ENCODE measurements around the gene CCDC39.
A peak's percentile ranks its signal among the peaks of the same experiment; 100 is the strongest.

CCDC39 gene

DNA sequence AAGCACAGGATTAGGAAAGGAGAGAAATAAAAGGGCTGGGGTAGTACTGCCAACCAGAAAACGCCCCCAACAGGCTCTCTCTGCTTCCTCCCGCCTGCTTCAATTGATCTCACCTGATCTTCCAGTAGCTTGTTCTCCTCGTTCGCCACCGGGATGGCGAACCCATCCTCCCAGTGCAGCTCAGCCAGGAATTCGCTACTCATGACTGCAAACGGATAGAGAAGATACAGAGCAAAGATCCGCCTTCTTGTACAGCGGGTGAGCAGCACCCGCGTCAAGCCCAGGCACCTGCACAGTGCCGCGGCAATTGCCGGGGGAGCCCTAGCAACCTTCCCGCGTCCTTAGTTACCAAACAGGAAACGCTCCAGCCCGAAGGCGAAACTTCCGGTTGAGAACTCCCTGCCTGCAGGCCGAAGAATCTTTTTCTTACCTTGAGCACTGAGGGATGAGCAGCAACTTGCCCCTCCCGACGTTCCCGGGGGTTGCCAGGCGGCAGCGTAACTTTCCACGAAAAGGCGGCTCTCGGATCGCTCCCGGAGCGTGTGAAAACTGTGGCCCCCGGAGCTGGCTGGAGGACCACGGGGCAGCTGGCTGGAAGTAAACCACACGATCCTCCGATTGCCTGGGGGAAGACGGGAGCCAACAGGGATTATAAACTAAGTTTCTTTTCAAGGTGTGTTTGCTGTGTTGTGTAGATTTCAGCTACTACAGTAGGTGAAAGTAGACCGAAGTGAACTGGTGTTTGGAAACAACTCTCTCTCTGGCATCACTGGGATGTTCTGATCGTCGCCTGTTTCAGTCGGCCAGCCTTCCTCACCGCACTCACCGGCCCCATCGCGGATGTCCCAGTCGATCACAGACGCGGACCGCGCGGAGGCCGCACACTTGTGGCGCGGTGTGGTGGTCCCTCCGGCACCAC is at the start of gene CCDC39:
Gene CCDC39 (minus strand): TSS at position 312 of the 919 bp plus-strand sequence. CDS start 109 bp downstream, at position 203.
- DNase-seq (ENCODE audit: low spot score) = peak; percentile 33

GRCh38 chr3:180720012-180720411 is 40.7 kb upstream of the CCDC39 start:
- no peak for DNase-seq (ENCODE audit: low spot score)

DNA sequence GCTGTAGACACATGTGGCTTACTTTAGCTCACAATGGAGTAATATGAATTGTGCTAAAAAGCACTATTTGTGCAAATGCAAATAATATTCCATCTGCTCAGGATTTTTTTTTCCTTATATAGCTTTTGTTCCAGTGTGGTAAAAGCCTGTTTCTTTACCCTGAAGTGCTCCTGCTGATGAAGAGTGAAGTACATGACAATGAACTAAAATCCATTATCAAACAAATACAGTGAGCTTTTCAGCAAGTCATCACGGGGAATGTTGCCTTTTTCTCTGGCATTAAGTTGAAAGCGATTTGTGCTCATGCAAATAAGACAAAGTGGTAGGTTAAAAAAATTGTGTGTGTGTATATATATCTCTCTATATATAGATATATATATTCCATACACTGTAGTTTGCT is 28.6 kb upstream of the CCDC39 start:
- DNase-seq (ENCODE audit: low spot score) = no peak

- DNase-seq (ENCODE audit: low spot score) = no peak
Measured at GRCh38 chr3:180705619-180706018, 26.3 kb upstream of the CCDC39 start.

GRCh38 chr3:180704532-180704931 is 25.2 kb upstream of the CCDC39 start:
- no peak for DNase-seq (ENCODE audit: low spot score)

- no peak for DNase-seq (ENCODE audit: low spot score)
Measured at GRCh38 chr3:180700941-180701340, 21.7 kb upstream of the CCDC39 start.

DNA sequence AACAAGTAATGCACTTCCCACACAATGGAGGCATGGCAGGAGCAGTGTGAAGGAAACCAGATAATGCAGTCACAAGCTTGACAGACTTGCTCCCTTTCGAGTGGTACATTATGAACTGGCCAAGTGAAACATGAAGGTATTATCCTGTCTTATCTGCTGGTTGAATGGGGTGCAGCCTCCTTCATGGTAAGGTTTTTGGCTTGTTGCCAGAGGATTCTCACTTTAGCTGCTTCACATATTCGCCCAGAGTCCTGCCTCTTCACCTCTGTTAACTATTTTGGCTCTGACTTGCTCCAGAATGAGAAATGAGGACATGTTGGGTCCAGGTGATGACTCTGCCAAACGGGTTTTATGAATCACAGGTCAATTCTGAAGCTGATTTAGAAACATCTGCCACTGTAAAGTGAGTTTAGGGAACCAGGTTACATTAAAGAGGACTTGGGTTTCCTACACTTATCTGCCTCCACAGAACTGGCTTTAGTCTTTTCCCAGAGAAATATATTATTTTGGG is 19.5 kb upstream of the CCDC39 start:
- no peak for DNase-seq (ENCODE audit: low spot score)

GRCh38 chr3:180694321-180694720 is 15.0 kb upstream of the CCDC39 start:
- no peak for DNase-seq (ENCODE audit: low spot score)

DNA sequence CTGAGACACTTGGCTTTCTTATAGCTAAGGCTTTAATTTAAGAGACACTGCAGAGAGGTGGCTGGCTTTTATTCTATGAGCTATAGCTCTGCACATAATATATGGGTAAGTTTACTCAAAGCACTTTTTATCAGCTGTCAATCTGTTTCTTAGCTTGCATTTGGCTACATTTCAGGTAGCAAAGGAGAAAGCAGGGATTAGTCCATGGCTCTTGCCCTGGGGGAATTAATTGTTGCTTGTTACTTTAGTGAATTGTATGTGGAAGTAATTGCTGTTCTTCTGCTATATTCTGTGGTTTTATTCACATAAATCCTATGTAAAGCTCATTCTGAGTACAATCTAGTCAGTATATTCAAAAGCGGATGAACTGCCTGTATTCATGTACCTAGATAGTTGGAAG is 14.4 kb upstream of the CCDC39 start:
- no peak for DNase-seq (ENCODE audit: low spot score)

DNA sequence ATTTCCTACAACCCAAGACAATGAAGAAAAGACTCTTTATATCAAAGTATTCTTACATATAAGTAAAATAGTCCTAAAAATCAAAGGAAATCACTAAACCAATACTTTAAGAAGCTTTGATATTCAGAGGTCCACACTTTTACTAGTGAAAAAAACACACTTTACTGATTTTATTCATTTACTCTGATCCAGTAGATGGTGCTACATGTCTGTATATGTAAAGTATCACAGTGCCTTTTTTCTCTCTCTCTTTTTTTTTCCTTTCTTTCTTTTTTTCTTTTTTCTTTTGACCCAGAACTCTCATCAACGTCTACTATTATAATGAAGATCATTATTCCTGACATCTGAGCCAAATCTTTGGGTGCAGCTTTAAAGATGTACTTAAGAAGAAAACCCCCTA is 10.8 kb upstream of the CCDC39 start:
- no peak for DNase-seq (ENCODE audit: low spot score)

DNA sequence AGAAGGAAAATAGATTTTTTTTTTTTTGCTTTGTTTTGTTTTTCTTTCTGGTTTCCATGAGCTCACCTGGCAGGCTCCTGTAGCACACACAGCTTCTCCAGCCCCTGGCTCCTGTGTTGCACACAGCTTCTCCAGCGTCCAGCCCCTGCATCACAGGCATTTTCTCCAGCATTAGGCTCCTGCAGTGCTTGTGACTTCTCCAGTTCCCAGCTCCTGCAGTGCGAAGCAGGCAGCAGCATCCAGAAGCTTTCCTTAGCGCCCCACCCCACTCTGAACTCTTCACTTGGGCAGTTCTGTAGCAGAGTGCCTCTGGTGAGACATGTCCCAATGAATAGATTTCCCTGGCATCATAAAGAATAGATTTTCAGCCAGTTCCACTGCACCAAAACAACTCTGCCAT is 5.5 kb upstream of the CCDC39 start:
- no peak for DNase-seq (ENCODE audit: low spot score)

DNA sequence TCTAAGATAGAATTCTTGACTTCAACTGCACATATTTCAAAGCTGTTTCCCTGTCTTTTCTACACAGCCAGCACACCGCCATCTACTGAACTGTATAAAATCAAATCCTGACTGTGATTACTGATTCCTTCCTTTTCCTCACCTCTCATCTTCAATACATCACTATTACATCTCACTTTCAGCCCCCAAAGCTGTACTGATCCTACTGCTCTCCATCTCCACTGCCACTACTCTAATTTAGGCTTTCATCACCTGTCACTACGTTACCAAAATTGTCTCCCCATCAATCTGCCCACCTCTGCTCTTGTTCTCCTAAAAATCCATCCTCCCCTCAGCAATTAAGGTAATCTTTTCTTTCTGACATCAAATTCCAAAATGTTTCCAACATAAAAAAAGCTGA is 4.5 kb upstream of the CCDC39 start:
- DNase-seq (ENCODE audit: low spot score) = no peak

- peak; percentile 23 for DNase-seq (ENCODE audit: low spot score)
Measured at GRCh38 chr3:180680097-180680430, 775 bp upstream of the CCDC39 start.

GRCh38 chr3:180678231-180678630 is 1.1 kb downstream of the CCDC39 start:
- DNase-seq (ENCODE audit: low spot score) = no peak

DNA sequence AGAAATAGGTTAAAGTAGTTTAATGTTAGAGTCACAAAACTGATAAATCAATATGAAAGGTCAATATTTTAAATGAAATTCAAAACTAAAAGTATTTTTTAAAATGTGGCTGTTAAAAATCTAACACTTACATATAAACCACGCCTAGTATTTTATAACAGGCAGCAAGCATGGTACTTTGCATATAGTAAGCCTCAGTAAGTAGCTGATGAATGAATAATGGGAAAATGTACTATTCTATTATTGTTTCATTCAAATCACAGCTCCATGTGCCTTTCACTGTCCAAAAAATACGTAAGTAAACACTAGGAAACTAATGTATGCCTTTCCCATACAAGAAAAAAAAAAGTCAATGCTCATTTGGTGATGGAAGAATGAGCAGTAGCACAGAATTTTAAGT is 17.8 kb downstream of the CCDC39 start:
- DNase-seq (ENCODE audit: low spot score) = no peak

DNA sequence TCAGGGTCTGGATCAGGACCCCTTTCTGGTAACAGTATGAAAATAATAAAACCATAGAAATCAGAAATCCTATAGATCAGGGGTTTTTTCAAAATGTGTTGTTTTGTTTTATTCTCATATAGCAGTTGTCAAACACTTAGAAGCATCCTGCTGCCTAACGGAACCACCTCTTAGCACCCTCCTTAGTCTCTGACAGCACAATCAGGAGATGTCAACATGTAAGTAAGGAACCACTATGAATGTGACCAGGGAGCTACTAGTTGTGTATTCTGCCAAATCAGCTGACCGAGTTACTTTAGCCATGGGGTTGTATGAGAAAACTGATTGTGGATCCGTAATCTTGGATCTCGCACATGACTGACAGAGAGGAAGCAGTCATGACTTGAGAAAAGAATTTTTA is 22.2 kb downstream of the CCDC39 start:
- DNase-seq (ENCODE audit: low spot score) = no peak

DNA sequence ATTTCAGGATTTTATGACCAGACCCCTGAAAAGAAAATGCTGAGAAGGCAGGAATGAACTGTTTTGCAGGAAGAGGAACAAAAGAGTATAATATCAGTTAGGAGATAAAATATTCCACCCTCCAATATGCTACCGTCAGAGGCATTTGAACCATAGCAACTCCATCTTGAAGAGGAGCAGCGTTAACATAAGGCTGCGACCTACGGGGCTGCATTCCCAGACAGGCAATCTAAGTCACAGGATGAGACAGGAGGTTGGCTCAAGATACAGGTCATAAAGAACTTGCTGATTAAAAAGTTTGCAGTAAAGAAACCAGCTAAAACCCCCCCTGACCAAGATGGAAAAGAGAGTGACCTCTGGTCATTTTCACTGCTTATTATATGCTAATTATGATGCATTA is 22.9 kb downstream of the CCDC39 start:
- DNase-seq (ENCODE audit: low spot score) = no peak

- no peak for DNase-seq (ENCODE audit: low spot score)
Measured at GRCh38 chr3:180646187-180646790, 33.0 kb downstream of the CCDC39 start.

DNA sequence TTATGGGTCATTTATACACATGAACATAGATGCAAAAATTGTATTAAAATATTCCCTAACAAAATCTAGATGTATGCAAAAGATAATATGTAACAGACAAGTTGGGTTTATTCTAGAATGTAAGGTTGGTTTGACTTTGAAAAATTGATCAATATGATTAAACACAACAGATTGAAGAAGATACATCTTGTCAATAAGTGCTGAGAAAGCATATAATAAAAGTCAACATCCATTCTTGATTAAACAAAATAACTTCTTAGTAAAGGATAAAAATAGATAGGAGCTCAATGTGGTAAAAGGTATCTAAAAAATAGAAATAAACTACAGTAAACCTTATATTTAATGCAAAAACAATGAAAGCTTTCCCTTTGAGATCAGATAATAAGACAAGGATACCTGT is 38.3 kb downstream of the CCDC39 start:
- DNase-seq (ENCODE audit: low spot score) = no peak

GRCh38 chr3:180633722-180634121 is 45.6 kb downstream of the CCDC39 start:
- DNase-seq (ENCODE audit: low spot score) = no peak

DNA sequence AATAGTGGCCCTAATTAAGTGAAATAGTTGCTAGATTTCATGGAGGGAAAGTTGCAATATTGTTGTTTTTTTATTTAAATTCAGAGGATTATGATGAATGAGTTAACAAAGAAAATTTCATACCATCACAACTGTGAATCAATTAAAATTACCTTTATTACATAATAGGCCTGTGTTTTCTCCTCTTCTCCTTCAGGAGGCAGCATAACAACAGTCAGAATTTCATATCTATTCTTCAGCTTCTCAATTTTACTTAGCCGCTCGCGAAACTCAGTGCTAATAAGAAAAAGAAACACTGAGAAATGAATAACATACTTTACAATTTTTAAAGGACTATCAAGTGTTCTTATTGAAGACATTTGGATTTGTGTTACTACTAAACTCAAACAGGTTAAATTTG is 48.0 kb downstream of the CCDC39 start:
- no peak for DNase-seq (ENCODE audit: low spot score)

- peak; percentile 81 for DNase-seq (ENCODE audit: low spot score)
Measured at GRCh38 chr3:180630371-180630770, 48.9 kb downstream of the CCDC39 start.

DNA sequence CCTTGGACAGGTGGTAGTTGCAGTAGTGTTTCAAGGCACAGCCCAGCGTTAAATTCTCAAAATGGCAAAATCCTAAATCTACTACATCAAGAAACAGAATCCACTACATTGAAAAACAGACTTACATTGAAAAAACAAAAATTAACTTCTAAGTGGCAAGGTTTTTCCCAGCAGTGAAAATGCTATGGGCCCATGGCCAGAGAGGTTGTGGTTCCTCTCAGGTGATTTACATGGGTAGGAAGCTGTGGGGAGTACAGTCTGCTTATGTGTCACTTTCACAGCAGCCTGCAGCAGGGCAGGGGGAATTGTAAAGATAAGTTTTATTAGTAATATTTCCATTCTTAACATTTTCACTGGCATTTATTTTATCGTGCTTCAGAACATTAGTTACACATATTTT is 52.4 kb downstream of the CCDC39 start:
- DNase-seq (ENCODE audit: low spot score) = no peak

GRCh38 chr3:180624714-180625113 is 54.6 kb downstream of the CCDC39 start:
- no peak for DNase-seq (ENCODE audit: low spot score)
